ENCODE measurements around the gene FAM83G. TPM values are rescaled to one million over a fixed set of nuclear protein-coding genes. Genes with fewer than 3 reads are reported as not detected.
"Not testable (repeated sequence)": the region's sequence is repeated elsewhere in the genome, so short reads cannot be mapped to it uniquely, and the experiment has no call there.

The FAM83G gene
- total RNA-seq, 1 experiment from 2014 or later: 24.3 TPM

- Mint-ChIP-seq H3K4me1 (ENCODE audit: low read depth, unreplicated experiment) (peaks cover 11% of the 10 kb centered on the region), H3K27ac (ENCODE audit: unreplicated experiment) (no peak overlapping the region), H3K27me3 (ENCODE audit: insufficient read depth, unreplicated experiment) (no peaks in the 10 kb centered on the region), H3K4me3 (ENCODE audit: unreplicated experiment) (no peak overlapping the region), H3K36me3 (ENCODE audit: insufficient read depth, unreplicated experiment) (no peaks in the 10 kb centered on the region), H3K9me3 (ENCODE audit: unreplicated experiment) (no peaks in the 10 kb centered on the region)
- BruUV-seq (replicated peaks): no TSS peak
- H3K4me3 ChIP-seq (ENCODE audit: low read depth, low read length): no peak overlapping the region
- H3K27me3 ChIP-seq (replicated peaks; ENCODE audit: control insufficient read depth, insufficient read depth, low read length): no peaks in the 10 kb centered on the region
- ChIA-PET POLR2A (no interaction called here), CTCF (no interaction called here)
- peaks cover 20% of the 10 kb centered on the region for H3K4me1 ChIP-seq
- no peak for TF ChIP-seq CTCF (IDR thresholded peaks at IDR 0.05; ENCODE audit: insufficient read depth in 1 of 2, low read depth in 1 of 2, low read length in 1 of 2, severe bottlenecking in 1 of 2, unreplicated experiment in 1 of 2)
- intact Hi-C loops (cut with micrococcal nuclease; ENCODE audit: unreplicated experiment): no loop called here
- DNase-seq: no peak
- H3K36me3 ChIP-seq (ENCODE audit: control insufficient read depth, insufficient read depth, low read length): no peaks in the 10 kb centered on the region
- H3K9me3 ChIP-seq: no peaks in the 10 kb centered on the region
Observed at GRCh38 chr17:18958611-18959010, 46.0 kb downstream of the FAM83G start.

DNA sequence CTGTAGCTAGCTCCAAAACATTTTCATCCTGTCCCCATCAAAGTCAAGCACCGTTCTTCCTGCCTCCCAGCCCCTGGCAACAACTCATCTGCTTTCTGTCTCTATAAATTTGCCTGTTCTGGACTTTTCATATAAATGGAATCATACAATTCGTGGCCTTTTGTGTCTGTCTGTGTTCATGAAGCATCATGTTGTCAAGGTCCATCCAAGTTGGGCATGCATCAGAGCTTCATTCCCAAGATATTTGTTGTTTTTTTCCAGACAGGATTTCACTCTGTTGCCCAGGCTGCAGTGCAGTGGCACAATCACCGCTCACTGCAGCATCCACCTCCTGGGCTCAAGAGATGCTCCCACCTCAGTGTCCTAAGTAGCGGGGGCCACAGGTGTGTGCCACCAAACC lies 46.7 kb downstream of the FAM83G start:
- no peaks in the 10 kb centered on the region for H3K9me3 Mint-ChIP-seq (ENCODE audit: unreplicated experiment)
- H3K4me1 Mint-ChIP-seq (ENCODE audit: low read depth, unreplicated experiment): peaks cover 10% of the 10 kb centered on the region
- BruUV-seq (replicated peaks): no TSS peak
- ChIA-PET POLR2A (no interaction called here), CTCF (no interaction called here)
- no peak for TF ChIP-seq CTCF (IDR thresholded peaks at IDR 0.05; ENCODE audit: insufficient read depth in 1 of 2, low read depth in 1 of 2, low read length in 1 of 2, severe bottlenecking in 1 of 2, unreplicated experiment in 1 of 2)
- intact Hi-C loops (cut with micrococcal nuclease; ENCODE audit: unreplicated experiment): no loop called here
- Histone ChIP-seq H3K27me3 (replicated peaks; ENCODE audit: control insufficient read depth, insufficient read depth, low read length) (no peaks in the 10 kb centered on the region), H3K9me3 (no peaks in the 10 kb centered on the region), H3K4me1 (peaks cover 12% of the 10 kb centered on the region), H3K36me3 (ENCODE audit: control insufficient read depth, insufficient read depth, low read length) (no peaks in the 10 kb centered on the region), H3K4me3 (ENCODE audit: low read depth, low read length) (no peak overlapping the region)
- H3K27me3 Mint-ChIP-seq (ENCODE audit: insufficient read depth, unreplicated experiment): no peaks in the 10 kb centered on the region
- no peak overlapping the region for H3K27ac Mint-ChIP-seq (ENCODE audit: unreplicated experiment)
- no peaks in the 10 kb centered on the region for H3K36me3 Mint-ChIP-seq (ENCODE audit: insufficient read depth, unreplicated experiment)
- DNase-seq: no peak
- H3K4me3 Mint-ChIP-seq (ENCODE audit: unreplicated experiment): no peak overlapping the region

DNA sequence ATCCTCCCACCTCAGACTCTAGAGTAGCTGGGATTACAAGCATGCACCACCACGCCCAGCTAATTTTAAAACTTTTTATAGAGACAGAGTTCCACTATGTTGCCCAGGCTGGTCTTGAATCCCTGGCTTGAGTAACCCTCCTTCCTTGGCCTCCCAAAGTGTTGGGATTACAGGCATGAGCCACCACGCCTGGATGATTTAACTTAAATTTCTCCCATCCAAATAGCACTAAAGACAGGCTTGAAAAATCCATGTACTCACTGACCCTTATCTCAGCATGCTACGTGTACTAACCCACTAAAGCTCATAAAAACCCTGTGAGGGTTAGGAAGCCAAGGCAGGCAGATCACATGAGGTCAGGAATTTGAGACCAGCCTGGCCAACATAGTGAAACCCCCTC lies 48.0 kb downstream of the FAM83G start:
- no peak overlapping the region for H3K4me3 ChIP-seq (ENCODE audit: low read depth, low read length)
- peaks cover 6% of the 10 kb centered on the region for H3K4me1 ChIP-seq
- no peak for TF ChIP-seq CTCF (IDR thresholded peaks at IDR 0.05; ENCODE audit: insufficient read depth in 1 of 2, low read depth in 1 of 2, low read length in 1 of 2, severe bottlenecking in 1 of 2, unreplicated experiment in 1 of 2)
- H3K9me3 Mint-ChIP-seq (ENCODE audit: unreplicated experiment): no peaks in the 10 kb centered on the region
- no peaks in the 10 kb centered on the region for H3K36me3 ChIP-seq (ENCODE audit: control insufficient read depth, insufficient read depth, low read length)
- CTCF ChIA-PET: no interaction called here
- no peak overlapping the region for H3K27ac Mint-ChIP-seq (ENCODE audit: unreplicated experiment)
- intact Hi-C loops (cut with micrococcal nuclease; ENCODE audit: unreplicated experiment): no loop called here
- H3K4me3 Mint-ChIP-seq (ENCODE audit: unreplicated experiment): no peak overlapping the region
- H3K27me3 ChIP-seq (replicated peaks; ENCODE audit: control insufficient read depth, insufficient read depth, low read length): no peaks in the 10 kb centered on the region
- H3K9me3 ChIP-seq: no peaks in the 10 kb centered on the region
- no TSS peak for BruUV-seq (replicated peaks)
- no peak for DNase-seq
- no peaks in the 10 kb centered on the region for H3K27me3 Mint-ChIP-seq (ENCODE audit: insufficient read depth, unreplicated experiment)
- no peaks in the 10 kb centered on the region for H3K4me1 Mint-ChIP-seq (ENCODE audit: low read depth, unreplicated experiment)
- POLR2A ChIA-PET: no interaction called here
- H3K36me3 Mint-ChIP-seq (ENCODE audit: insufficient read depth, unreplicated experiment): no peaks in the 10 kb centered on the region

DNA sequence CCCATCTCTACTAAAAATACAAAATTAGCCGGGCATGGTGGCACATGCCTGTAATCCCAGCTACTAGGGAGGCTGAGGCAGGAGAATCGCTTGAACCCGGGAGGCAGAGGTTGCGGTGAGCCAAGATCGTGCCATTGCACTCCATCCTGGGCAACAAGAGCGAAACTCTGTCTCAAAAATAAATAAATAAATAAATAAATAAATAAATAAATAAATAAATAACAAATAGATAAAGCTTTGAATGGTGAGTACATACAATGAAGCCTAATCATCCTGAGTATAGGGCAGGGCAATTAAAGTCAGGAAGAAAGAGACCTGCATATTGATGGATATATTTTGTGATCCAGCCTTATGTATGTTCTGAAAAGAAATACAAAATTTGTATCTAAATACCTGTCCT lies 48.5 kb downstream of the FAM83G start:
- CTCF ChIA-PET; intact Hi-C loops (cut with micrococcal nuclease; ENCODE audit: unreplicated experiment): not testable (repeated sequence)

More for the DNA sequence above, 48.5 kb downstream of the FAM83G start:
- H3K4me3 Mint-ChIP-seq (ENCODE audit: unreplicated experiment); H3K36me3 Mint-ChIP-seq (ENCODE audit: insufficient read depth, unreplicated experiment); H3K4me3 ChIP-seq (ENCODE audit: low read depth, low read length); H3K9me3 ChIP-seq; H3K4me1 Mint-ChIP-seq (ENCODE audit: low read depth, unreplicated experiment); H3K9me3 Mint-ChIP-seq (ENCODE audit: unreplicated experiment); H3K27me3 ChIP-seq (replicated peaks; ENCODE audit: control insufficient read depth, insufficient read depth, low read length); H3K4me1 ChIP-seq; H3K27ac Mint-ChIP-seq (ENCODE audit: unreplicated experiment); H3K27me3 Mint-ChIP-seq (ENCODE audit: insufficient read depth, unreplicated experiment); DNase-seq; H3K36me3 ChIP-seq (ENCODE audit: control insufficient read depth, insufficient read depth, low read length); POLR2A ChIA-PET; BruUV-seq (replicated peaks): not testable (repeated sequence)

Measured in Caco-2 (cell line).